Stimulated activated CD4-positive, alpha-beta T cell treated with anti-CD3 and anti-CD28 coated beads, Interleukin-1b, Interleukin-23, amount 100 ng/mL, for 48 hours (primary cell): ENCODE measurements around the gene ITPRID1.
"Not testable (repeated sequence)": the region's sequence is repeated elsewhere in the genome, so short reads cannot be mapped to it uniquely, and the experiment has no call there.

ENCODE experiments used
- DNase-seq: peaks from one replicate; pipeline ENCODE4 v3.0.0-alpha.2; 2020

The ITPRID1 gene

DNA sequence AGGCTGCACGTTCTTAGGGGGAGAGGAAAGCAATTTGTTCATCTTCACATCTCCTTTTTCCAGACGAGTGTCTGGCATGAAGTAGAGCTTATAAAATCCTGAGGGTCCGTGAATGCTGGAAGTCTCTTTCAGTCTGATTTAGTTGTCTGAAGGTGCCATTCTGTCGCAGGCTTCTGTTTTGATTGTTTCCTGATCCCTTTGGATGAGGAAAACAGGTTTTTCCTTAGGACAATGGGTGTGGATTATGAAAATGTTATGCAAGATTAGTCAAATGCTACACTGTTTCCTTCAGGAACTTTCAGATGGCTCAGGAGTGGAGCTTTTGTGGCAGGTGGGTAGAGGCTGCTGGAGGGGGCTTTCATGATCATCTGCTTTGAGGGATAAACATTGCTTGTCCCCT lies at the start of gene ITPRID1:
Gene ITPRID1 (plus strand): TSS at position 301 of the 400 bp plus-strand sequence. CDS start 38,935 bp downstream, outside the sequence.
- DNase-seq, result no peak

DNA sequence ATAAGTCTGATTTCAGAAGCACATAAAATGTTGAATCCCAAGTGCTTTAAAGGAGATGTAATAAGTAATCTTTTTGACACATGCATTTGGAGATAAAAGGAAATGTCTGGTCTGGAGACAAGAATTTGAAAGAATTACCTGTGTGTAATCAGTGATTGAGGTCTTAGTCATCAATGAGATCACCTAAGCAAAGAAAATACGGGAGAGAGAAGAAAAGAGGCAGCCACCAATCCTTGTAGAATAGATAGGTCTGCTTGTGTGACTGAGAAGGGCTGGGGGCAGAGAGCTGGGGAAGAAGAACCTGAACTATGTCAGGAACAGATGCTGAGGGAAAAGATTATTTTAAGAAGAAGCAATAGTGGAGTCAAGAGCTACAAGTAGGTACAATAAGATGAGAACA lies 49.3 kb upstream of the ITPRID1 start:
- no peak for DNase-seq

DNA sequence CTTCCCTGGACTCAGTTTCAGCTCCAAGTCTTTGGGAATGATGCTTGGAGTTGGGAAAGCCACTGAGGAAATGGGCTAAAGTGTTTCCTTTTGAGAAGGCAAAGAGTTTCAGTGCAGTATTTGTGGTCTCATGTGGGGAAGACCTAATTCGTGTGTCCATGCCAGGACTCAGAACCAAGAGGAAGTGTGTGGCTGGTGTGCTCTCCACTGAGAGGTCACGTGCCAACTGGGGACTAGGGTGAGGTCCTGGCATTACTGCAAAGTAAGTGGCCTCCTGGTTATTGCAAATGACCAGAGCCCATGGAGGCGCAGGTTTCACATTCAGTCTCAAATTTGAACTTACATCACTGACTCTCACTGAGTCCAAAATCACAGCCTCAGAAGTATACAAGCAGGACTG lies 48.6 kb upstream of the ITPRID1 start:
- no peak for DNase-seq

DNA sequence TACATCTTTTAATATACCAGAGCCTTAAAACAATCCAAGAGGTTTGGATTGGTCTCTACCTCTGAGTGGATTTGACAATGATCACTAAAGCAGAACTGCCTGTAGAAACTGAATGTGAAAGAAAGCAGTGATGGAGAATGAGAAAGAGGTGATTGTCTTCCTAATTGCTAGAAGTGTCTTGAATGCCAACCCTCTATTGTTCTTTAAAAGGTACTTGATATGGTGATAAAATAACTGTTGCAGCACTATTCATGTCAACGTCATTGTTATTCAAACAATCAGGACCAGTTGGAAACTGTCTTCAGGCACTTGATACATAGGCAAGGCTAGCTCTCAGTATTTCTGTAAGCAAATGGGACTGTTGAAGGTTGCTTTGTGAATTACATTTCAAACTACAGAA lies 47.9 kb upstream of the ITPRID1 start:
- DNase-seq, result no peak

DNA sequence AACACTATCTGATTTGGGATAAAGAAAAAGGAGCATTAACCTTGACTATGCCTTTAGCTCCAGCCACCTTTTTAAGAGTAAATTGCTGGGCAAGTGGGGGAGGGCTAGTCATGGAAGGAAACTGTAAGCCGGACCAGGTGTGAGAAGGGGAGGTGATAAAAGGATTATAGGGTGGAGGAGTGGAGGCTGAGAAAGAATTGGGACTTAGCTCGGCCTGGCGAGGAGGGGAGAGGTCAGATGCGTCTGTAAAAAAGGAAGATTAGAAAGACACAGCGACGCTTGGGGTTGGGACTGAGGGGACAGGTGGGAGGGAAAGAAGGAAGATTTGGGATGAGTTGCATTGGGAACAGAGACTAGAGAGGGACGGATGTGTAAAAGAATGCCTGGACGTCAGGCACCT lies 43.0 kb upstream of the ITPRID1 start:
- DNase-seq, result not testable (repeated sequence)

DNA sequence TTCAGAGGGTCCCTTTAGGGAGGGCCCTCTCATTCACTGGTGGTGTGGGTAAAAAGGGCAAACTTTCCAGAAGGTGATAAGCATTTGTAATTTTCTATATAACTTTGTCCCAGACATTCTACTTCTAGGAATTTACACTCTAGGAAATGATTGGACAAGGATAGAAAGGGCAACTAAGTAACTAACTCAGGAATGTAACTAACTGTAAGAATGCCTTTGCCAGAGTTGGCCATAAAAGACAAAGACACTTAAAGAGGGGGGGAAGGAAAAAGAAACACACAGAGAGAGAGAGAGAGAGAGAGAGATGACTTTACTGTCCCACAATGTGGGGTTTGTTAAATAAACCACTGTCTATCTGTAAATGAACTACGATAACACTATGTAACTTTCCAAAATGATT lies 38.5 kb upstream of the ITPRID1 start:
- no peak for DNase-seq

DNA sequence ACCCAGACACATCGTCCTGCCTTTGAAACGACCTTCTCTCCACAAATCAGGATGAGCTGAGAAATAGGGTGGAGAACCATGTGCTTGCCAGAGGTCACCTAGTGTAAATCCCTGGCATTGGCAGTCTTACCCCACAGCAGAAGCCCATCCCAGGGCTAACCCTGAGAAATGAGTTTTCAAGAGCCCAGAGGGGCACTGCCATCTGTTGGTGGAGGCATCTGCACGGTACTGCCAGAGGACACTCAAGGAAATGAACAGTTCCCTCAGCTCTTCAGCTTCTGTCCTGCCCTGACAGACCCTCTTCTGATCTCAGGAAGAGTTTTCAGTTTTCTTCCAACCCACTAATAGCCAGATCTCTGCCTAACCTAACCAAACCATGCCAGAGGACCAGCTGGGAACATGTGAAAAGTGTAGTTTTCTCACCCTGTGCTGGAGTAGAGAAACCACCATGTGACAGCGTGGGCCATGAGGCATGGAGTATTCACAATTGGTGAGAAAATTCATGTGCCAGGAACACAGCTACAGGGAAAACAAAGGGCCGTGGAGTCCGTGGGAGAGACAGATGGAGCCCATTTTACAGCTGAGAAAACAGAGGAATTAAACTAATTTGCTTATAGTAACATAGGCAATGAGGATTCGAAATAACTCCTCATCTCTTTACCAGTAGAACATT lies 37.7 kb upstream of the ITPRID1 start:
- DNase-seq, result no peak

DNA sequence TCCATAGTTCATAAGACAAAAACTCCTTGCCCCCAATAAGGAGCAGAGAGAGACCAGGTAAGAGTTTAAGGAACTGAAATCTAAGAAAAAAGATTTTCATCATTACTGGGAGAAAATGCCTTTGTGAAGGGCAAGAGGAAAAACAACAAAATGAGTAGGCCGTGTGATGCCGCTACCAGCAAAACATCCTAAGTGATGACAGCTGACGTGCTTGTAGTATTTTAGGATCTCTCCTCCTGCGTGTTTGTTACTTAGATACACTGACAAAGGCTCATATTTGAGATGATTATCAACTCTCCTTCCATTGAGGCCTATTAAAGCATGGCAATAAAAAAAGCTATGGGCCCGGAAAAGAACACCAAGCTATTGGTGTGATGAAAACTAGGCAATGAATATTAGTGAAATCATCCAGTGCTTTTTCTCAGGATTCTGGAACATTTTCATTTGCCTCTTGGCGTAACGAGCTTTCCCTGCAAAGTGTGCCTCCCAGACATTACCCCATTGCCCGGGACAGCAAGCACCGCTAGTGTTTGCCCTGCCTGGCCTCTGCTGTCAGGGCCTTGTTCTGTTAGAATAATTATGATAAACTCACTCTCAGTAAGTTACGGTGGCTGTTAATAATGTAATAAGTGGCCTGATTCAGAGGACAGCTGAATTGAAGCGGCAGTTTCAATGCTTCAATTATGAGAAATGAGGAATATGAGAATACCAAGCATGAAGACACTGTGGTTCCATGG lies 36.8 kb upstream of the ITPRID1 start:
- DNase-seq, result no peak

DNA sequence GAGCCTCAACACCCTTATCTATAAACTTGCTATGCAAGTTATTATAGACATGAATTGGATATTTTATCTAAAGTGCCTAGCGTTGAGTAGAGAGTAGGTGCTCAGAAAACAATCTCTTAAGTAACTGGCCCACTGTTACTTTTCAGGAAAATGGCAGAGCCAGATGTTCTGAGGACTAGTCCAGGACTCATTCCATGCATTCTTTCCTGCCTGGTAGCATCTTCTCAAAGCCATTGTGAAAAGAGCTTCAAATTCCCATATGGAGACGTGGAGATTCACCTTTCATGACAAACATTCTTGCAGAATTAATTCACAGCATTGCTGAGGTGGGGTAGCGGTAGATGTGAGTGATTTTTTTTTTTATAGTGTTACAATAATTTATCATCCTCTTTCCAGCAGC lies 35.9 kb upstream of the ITPRID1 start:
- DNase-seq, result no peak

DNA sequence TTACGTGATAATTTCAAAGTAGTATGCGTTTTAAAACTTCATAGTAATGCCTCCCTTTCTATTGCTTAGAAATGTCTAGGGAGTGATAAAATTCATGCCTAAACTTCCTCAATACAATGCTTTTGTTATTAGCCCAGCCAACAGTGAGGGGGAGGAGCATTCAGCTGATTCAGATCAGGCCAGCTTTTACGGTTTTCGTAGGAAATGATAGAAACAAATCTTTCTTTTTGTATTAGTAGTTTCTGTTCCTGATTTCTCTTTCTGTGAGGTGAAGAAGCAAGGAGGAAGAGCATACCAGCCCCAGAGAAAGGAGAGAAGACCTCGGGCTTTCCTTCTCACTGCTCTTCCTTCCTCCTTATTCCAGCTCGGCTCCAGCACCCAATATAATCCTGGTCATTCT lies 35.2 kb upstream of the ITPRID1 start:
- DNase-seq, result no peak

DNA sequence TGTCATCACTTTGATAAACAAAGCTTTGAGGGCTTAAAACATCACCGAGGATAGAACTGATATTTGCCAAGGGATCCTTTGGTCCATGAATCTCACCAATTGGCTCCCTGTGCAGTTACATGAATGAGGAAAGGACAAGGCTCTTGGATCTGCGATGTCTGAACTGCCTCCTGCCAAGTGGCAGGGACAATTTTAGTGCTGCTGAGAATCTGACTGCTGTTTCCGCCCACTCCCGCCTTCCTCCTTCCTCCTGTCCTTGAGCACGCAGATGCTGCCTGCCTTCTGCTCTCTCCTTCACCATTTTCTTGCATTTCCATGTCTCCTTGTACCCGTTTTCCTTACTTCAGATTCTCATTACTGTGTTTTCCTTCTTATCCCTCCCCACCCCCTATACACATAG lies 26.8 kb upstream of the ITPRID1 start:
- DNase-seq, result no peak

DNA sequence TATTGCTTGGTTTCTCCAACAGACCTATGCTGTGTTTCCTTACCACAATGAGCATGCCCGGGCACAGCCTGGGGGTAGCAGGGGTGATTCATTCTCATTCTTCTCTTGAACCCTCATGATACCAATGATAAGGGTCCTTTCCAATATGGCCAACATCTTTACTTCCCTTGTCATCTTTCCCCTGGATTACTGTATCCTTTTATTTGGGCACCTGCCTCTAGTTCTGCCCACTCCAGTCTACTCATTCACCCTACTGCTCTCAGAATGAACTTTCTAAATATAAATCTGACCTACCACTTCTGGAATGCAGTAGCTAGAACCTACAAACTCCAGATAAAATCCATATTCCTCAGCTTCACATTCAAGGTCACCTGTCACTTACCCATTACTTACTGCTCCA lies 26.4 kb upstream of the ITPRID1 start:
- DNase-seq, result no peak

DNA sequence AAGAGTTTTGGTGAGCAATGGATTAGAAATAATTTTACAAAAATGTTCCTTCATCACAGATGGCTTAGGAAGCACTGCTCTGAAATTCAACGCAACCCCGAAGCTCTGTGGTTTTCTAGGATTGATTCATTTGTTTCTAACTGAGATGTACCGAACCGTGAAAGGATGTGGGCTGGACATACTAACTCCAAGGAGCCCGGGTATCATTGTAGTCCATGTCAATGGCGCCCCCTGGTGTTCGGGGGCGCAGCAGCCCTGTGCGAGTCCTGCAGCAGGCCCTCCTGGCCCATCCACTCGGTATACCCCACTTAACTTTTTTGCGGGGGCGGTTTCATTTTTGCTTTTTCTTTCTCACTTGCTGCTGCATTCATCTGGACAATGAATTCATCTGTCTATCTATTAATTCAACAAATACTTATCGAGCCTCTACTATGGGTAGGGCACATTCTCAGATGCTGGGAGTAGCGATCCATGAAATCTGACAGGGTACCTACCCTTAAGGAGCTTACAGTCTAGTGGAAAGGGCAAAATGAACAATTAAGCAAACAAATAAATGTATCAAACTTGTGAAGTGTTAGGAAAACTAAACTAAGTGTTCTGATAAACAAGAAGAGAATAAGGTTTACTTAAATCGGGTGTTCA lies 25.2 kb upstream of the ITPRID1 start:
- peak; percentile 23 for DNase-seq

DNA sequence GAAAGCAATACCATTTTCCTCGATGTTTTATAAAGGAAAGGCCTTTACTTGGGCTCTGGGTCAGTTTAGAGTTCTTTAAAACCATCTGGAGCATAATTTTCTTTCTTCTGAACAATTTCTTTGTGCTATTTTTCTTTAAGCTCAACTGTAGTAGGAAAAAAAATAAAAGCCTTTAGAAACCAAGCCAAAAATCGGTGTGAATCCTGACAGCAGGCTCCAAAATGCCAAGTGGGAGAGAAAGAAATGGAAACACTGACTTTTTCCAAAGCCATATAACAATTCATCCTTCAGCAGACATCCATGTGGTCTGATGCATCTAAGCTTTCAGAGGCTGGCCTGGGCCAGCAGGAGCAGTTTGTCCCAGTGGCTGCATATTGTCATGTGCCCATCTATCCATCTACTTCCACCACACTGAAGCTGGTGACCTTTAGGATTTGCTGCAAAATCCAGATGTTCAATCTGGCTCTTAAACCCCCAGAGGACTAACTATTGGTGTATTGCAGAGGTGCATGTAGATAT lies 23.0 kb upstream of the ITPRID1 start:
- DNase-seq, result no peak

DNA sequence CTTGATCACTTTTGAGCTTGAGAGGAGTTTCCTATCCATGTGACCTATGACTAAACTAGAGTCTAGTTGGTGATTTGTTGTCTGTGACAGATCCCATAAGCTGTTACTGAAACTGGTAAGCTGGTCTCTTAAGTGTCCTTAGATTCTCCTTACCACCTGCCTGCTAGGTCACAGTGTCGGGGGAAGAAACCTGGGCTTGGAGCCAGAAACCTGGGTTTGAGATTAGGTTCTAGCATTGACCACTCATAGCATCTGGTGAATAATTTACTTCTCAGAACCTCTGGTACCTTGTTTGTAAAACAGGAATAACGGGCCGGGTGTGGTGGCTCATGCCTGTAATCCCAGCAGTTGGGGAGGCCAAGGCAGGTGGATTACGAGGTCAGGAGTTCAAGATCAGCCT lies 21.8 kb upstream of the ITPRID1 start:
- no peak for DNase-seq

DNA sequence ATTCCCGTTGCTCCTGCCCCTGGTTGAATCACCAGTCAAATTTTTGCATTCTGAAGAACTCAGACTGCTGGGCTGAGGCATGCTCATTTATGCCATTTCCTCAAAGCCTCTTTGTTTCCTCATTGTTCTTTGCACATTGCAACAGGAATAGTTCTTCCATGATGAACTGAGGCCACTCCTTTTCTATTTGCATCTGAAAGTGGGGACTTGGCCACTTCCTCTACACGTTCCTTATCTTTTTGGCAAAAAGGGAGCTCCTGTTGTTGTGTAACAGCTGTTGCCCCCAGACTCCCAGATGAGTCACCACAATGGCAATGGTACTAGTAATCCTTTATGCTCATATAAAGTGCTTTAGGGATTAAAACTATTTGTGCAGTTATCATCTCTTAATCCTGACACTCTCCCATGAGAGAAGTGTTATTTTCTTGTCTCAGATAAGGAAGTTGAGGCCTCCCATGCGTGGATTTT lies 20.1 kb upstream of the ITPRID1 start:
- DNase-seq, result no peak

DNA sequence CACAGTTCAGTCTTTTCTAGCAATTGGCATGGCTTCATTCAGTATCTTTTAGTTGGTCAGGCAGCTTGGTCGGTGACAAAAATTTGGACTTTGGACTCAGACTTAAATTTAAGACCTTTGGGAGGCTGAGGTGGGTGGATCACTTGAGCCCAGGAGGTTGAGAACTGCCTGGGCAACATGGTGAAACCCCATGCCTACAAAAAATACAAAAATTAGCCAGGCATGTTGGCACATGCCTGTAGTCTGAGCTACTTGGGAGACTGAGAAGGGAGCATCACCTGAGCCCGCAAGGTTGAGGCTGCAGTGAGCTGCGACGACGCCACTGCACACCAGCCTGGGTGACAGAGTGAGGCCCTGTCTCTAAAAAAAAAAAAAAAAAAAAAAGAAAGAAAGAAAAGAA lies 19.5 kb upstream of the ITPRID1 start:
- DNase-seq, result no peak

DNA sequence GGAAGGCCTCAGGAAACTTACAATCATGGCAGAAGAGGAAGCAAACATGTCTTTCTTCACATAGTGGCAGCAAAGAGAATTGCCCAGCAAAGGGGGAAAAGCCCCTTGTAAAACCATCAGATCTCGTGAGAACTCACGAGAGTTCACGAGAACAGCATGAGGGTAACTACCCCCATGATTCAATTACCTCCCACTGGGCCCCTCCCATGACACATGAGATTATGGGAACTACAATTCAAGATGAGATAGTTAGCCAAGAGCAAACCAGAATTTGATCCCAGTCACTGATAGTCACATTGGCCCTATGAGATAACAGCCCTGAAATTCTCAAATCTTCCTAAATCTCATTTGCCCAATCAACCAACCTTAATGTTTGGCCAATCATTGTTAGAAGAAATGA lies 18.2 kb upstream of the ITPRID1 start:
- DNase-seq, result no peak

DNA sequence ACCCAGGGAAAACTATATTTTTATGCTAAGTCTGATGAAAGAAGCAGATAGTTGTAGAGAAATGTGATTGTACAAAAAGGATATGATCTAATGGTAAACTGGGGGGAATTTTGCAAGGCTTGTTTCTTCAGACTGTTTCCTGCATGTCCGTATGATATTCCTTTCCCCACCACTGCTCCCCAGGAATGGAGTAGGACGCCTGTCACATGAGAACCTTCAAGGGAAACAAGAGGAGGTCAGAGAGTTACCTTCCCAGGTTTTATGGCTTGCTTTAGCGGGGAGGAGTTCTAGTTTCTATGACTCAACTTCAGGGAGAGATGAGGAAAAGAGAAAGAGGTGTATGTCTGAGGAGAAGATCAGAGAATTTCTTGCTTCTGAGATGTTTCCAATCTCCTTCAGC lies 16.4 kb upstream of the ITPRID1 start:
- DNase-seq, result no peak

DNA sequence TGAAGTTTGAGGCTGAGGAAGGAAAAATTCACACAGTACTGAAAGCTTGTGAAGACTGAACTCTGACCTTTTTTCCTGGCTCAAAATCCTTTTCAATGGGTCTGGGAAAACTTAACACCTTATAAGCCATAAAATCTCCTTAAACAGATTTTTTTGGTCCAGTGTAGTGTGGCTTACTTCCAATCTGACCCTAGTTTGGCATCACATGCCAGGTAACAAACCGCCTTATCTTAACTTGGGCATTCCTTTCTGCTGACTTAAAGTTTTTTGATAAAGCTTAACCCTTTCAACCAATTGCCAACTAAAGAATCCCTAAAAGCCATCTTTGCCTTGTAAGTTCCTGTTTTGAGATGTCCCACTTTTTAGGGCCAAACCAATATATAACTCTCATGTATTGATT lies 13.2 kb upstream of the ITPRID1 start:
- DNase-seq, result no peak

DNA sequence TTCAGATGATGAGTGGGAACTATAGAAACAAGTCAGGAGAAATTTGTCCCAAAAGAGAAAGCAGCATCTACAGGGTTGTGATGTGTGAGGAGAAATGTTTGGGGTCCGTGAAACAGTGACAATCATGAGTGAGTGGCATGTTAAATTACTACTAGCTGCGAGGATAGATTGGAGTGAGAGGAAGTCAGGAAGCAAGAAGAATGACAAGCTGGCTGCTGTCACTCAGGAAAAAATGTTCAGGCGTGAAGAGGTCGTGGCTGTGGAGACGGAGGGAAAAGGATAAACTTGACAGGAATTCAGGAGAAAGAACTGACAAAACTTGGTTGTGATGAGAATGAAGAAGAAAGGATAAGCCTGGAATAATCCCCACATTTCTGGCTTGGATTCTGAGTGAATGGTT lies 5.1 kb upstream of the ITPRID1 start:
- DNase-seq, result no peak

DNA sequence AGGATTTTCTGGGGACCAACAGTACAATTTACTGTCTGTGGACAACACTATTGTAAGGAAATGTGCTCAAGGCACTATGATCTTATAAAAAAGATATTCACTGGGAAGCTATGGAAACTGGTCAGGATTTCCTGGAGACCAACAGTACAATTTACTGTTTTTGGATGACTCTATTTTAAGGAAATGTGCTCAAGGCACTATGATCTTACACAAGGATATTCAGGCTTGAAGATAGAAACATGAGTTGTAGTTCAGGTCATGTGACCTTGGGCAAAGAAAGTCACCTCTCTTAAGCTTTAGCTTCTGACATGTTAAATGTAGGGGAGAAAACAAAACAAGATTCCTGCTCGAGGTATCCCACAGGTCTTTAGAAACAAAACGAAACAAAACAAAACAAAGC lies 1.7 kb upstream of the ITPRID1 start:
- no peak for DNase-seq

DNA sequence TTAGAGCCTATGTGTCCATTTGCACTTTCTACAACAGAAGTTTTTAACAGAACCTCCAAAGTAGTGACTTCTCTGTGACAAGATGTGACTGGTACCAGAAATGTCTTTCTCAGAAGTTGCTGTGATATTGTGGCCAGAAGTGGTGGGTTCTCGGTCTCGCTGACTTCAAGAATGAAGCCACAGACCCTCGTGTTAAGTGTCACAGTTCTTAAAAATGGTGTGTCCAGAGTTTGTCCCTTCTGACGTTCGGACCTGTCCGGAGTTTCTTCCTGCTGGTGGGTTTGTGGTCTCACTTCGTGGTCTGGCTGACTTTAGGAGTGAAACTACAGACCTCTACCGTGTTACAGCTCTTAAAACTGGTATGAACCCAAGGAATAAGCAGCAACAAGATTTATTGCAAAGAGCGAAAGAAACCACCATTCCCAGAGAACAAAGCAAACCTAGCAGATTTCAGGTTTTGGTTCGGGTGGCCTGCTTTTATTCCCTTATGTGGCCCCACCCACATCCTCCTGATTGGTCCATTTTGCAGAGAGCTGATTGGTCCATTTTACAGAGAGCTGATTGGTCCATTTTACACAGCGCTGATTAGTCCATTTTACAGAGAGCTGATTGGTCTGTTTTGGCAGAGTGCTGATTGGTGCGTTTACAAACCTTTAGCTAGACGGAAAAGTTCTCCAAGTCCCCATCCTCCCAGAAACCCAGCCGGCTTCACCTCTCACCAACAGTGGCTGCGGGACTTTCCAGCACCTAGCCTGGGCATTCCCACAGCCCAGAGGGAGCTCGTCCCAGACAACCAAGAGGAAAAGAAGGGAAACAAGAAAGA lies 3.0 kb downstream of the ITPRID1 start:
- no peak for DNase-seq
